Osteocyte (in vitro differentiated cells): ENCODE measurements around the gene SCN2B. TPM values are rescaled to one million over a fixed set of nuclear protein-coding genes. Genes with fewer than 3 reads are reported as not detected.

Experiments
- DNase-seq: peaks from one replicate; pipeline ENCODE4 v3.0.0; 2021; ENCODE audit warnings: mixed read lengths; ENCODE audit not compliant: unreplicated experiment; ENCODE audit errors: extremely low spot score
- H3K27ac Mint-ChIP-seq: one replicate; pipeline ENCODE4 v1.8.0; 2021; ENCODE audit warnings: mild to moderate bottlenecking, mixed read lengths; ENCODE audit not compliant: unreplicated experiment
- H3K27me3 Mint-ChIP-seq: one replicate; pipeline ENCODE4 v1.8.0; 2021; ENCODE audit warnings: mixed read lengths; ENCODE audit not compliant: unreplicated experiment
- H3K36me3 Mint-ChIP-seq: one replicate; pipeline ENCODE4 v1.8.0; 2021; ENCODE audit warnings: mixed read lengths; ENCODE audit not compliant: unreplicated experiment
- H3K4me1 Mint-ChIP-seq: one replicate; pipeline ENCODE4 v1.8.0; 2021; ENCODE audit warnings: mixed read lengths; ENCODE audit not compliant: unreplicated experiment
- H3K4me3 Mint-ChIP-seq: one replicate; pipeline ENCODE4 v1.8.0; 2021; ENCODE audit warnings: mild to moderate bottlenecking, moderate library complexity, mixed read lengths; ENCODE audit not compliant: unreplicated experiment
- H3K9me3 Mint-ChIP-seq: one replicate; pipeline ENCODE4 v1.8.0; 2021; ENCODE audit warnings: mixed read lengths; ENCODE audit not compliant: unreplicated experiment
- CTCF ChIP-seq: fragments of 200-600 bp; sonication (generic); IDR thresholded peaks from 2 replicates; pipeline ENCODE4 v1.5.0; 2021; ENCODE audit warnings: antibody characterized with exemption, mild to moderate bottlenecking, moderate library complexity
- total RNA-seq: library from RNA; stranded (reverse); gene quantifications from 2 replicates; pipeline ENCODE4 v1.2.1, GENCODE V29; 2021

SCN2B gene
- total RNA-seq, 1 donor from 2014 or later, result not detected

GRCh38 chr11:118221419-118221818, 45.0 kb upstream of the SCN2B start:
- Mint-ChIP-seq H3K36me3 (no peaks in the 10 kb centered on the region), H3K4me1 (no peaks in the 10 kb centered on the region), H3K9me3 (no peaks in the 10 kb centered on the region), H3K27me3 (peaks cover 50% of the 10 kb centered on the region), H3K4me3 (no peak overlapping the region), H3K27ac (no peak overlapping the region)
- TF ChIP-seq CTCF, result no peak
- DNase-seq, result no peak

DNA sequence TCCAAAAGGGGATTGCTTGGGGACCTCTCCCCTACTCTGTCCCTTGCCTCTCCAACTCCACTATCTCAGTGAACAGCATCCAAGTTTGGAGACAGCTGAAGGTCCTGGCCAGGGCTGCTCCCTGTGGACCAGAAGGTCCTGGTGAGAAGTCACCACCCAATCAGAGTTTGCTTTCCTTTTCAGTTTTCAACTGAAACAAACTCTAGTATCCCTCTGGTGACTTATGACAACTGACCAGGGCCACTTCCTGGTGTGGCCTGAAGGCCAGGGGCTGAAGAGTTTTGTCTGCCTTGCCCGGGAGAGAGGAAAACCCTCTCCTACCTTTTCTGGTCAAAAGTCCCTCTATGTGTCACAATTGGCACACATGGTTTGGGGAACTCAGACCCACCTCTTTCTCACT, 43.3 kb upstream of the SCN2B start:
- H3K4me1 Mint-ChIP-seq, result no peaks in the 10 kb centered on the region
- H3K9me3 Mint-ChIP-seq, result no peaks in the 10 kb centered on the region
- peaks cover 49% of the 10 kb centered on the region for H3K27me3 Mint-ChIP-seq
- H3K27ac Mint-ChIP-seq, result no peak overlapping the region
- H3K36me3 Mint-ChIP-seq, result no peaks in the 10 kb centered on the region
- no peak for TF ChIP-seq CTCF
- no peak overlapping the region for H3K4me3 Mint-ChIP-seq
- no peak for DNase-seq

DNA sequence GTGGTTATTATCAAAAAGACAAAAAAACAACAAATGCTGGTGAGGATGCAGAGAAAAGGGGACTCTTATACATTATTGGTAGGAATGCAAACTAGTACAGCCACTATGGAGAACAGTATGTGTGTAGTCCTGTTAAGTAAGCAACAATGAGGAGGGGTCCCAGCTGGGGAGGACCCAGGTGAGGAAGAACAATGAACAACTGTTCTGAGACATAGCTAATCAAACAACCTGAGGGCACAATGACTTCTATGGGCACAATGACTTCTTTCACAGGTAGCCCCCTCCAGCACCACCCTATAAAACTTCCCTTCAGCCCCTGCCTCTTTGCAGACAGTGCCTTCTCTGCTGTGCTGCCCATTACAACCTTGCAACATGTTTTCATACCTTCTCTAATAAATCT, 42.8 kb upstream of the SCN2B start:
- Mint-ChIP-seq H3K27me3 (peaks cover 49% of the 10 kb centered on the region), H3K9me3 (no peaks in the 10 kb centered on the region), H3K4me1 (no peaks in the 10 kb centered on the region), H3K27ac (no peak overlapping the region), H3K4me3 (no peak overlapping the region), H3K36me3 (no peaks in the 10 kb centered on the region)
- no peak for DNase-seq
- no peak for TF ChIP-seq CTCF

DNA sequence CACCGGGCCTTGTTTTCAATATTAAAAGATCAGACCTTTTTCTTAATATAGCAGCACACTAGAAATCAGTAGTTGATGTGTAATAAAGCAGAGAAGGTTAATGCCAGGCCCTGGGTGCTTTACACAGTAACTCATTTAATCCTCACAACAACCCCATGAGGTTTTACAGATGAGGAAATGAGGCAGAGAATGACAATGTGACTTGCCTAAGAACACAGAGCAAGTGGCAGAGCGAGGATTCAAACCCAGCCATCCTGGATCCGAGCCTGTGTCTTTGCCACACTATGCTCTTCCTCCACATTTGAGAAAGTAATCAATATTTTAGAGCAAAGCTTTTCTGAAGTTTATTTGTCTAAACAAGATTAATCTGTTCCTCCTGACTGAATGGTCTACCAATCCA, 41.1 kb upstream of the SCN2B start:
- Mint-ChIP-seq H3K9me3 (no peaks in the 10 kb centered on the region), H3K27ac (no peak overlapping the region), H3K4me1 (peaks cover 8% of the 10 kb centered on the region), H3K4me3 (no peak overlapping the region), H3K36me3 (no peaks in the 10 kb centered on the region), H3K27me3 (peaks cover 51% of the 10 kb centered on the region)
- no peak for DNase-seq
- no peak for TF ChIP-seq CTCF

DNA sequence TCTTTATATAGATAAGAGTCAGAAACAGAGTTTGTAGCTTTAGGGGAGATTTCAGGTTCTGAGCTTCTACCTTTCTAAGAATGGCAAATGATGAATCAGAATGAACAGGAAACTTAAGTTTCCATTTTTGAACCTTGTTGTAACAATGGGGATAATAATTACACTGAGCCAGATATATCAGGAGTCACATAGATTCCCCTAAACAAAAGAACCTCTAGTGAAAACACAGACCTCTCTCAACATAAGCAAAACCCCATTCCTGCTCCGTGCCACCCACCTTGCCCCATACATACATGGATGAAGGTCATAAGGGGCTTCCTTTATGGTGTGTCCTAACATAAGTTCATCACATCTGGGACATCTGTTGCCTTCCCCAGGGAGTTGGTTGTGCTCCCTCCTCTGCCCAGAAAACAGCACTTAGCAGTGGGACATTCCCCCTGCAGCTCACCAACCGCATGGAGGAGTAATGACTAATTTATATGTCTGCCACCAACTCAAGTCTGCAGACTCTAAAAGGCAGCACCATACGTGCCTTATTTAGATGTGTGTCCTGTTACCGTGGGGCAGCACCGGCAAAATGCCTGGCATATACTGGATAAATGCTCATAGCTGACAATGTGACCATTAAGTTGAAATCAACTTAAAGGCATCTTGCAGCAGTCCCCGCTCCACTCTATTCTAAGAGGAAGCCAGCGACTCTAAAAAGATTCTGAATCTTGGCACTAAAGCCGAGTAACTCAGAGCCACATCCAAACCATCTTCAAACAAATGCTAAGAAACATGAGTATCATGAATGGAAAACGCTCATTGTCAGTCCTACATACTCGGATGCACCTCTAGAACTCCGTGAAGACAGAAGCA, 40.4 kb upstream of the SCN2B start:
- DNase-seq, result no peak
- peaks cover 51% of the 10 kb centered on the region for H3K27me3 Mint-ChIP-seq
- H3K4me3 Mint-ChIP-seq, result no peak overlapping the region
- H3K36me3 Mint-ChIP-seq, result no peaks in the 10 kb centered on the region
- no peak overlapping the region for H3K27ac Mint-ChIP-seq
- no peaks in the 10 kb centered on the region for H3K9me3 Mint-ChIP-seq
- peaks cover 8% of the 10 kb centered on the region for H3K4me1 Mint-ChIP-seq
- TF ChIP-seq CTCF, result no peak
